NOMO-1 treated with DMSO at 0.1 percent for 48 hours (cell line): Measurements from ENCODE around the gene USP17L19.
"Not testable (repeated sequence)": the region's sequence is repeated elsewhere in the genome, so short reads cannot be mapped to it uniquely, and the experiment has no call there.

ENCODE experiments used
- DNase-seq: peaks from one replicate; lab custom pipeline; 2025; ENCODE audit not compliant: unreplicated experiment; lab: John Stamatoyannopoulos, UW

USP17L19 gene

GRCh38 chr4:9253078-9253477 is at the start of gene USP17L19:
Gene USP17L19, plus strand, starts transcription at chr4:9253378. Its CDS starts 0 bp downstream, at chr4:9253378.
- DNase-seq = not testable (repeated sequence)

GRCh38 chr4:9210357-9210756 is 42.8 kb upstream of the USP17L19 start, which contains the start of gene USP17L10:
Gene USP17L10, plus strand, starts transcription at chr4:9210657. Its CDS starts 0 bp downstream, at chr4:9210657.
- not testable (repeated sequence) for DNase-seq

GRCh38 chr4:9214701-9215100 is 38.5 kb upstream of the USP17L19 start:
- not testable (repeated sequence) for DNase-seq

- DNase-seq = not testable (repeated sequence)
These were observed 38.1 kb upstream of the USP17L19 start, which contains the start of gene USP17L11 for GRCh38 chr4:9215105-9215504. Gene USP17L11, plus strand, starts transcription at chr4:9215405. Its CDS starts 0 bp downstream, at chr4:9215405.

DNA sequence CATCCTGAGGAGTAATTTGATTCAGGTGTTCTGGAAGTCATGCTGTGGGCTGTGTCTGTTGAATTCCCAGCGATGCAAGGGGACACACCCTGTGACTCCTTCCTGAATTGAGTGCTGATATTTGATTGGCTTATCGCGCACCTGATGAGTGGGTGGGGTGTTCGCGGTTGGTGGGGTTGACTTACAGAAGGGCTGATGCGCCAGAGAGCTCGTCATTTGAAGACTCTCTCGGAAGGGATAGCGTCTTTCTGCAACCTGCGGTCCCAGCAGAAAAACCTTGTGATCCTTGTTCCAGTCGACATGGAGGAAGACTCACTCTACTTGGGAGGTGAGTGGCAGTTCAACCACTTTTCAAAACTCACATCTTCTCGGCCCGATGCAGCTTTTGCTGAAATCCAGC is 33.3 kb upstream of the USP17L19 start, which contains the start of gene USP17L12:
TSS of gene USP17L12 (plus strand) at position 301 of the 400 bp plus-strand sequence. CDS start at position 301, 0 bp downstream.
- DNase-seq = not testable (repeated sequence)

DNA sequence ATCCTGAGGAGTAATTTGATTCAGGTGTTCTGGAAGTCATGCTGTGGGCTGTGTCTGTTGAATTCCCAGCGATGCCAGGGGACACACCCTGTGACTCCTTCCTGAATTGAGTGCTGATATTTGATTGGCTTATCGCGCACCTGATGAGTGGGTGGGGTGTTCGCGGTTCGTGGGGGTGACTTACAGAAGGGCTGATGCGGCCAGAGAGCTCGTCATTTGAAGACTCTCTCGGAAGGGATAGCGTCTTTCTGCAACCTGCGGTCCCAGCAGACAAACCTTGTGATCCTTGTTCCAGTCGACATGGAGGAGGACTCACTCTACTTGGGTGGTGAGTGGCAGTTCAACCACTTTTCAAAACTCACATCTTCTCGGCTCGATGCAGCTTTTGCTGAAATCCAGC is 28.6 kb upstream of the USP17L19 start, which contains the start of gene USP17L13:
TSS of gene USP17L13 (plus strand) at position 301 of the 400 bp plus-strand sequence. CDS start at position 301, 0 bp downstream.
- DNase-seq = not testable (repeated sequence)

GRCh38 chr4:9230249-9230648 is 22.9 kb upstream of the USP17L19 start:
- not testable (repeated sequence) for DNase-seq

- DNase-seq = not testable (repeated sequence)
These were observed 19.1 kb upstream of the USP17L19 start, which contains the start of gene USP17L15 for GRCh38 chr4:9234085-9234484. Gene USP17L15, plus strand, starts transcription at chr4:9234385. Its CDS starts 0 bp downstream, at chr4:9234385.

- DNase-seq = not testable (repeated sequence)
These were observed 14.7 kb upstream of the USP17L19 start for GRCh38 chr4:9238461-9238860.

DNA sequence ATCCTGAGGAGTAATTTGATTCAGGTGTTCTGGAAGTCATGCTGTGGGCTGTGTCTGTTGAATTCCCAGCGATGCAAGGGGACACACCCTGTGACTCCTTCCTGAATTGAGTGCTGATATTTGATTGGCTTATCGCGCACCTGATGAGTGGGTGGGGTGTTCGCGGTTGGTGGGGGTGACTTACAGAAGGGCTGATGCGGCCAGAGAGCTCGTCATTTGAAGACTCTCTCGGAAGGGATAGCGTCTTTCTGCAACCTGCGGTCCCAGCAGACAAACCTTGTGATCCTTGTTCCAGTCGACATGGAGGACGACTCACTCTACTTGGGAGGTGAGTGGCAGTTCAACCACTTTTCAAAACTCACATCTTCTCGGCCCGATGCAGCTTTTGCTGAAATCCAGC is 9.6 kb upstream of the USP17L19 start, which contains the start of gene USP17L17:
TSS of gene USP17L17 (plus strand) at position 301 of the 400 bp plus-strand sequence. CDS start at position 301, 0 bp downstream.
- DNase-seq = not testable (repeated sequence)

- not testable (repeated sequence) for DNase-seq
These were observed 5.1 kb upstream of the USP17L19 start, which contains the start of gene USP17L18 for GRCh38 chr4:9247953-9248680. Gene USP17L18, plus strand, starts transcription at chr4:9248630. Its CDS starts 0 bp downstream, at chr4:9248630.

DNA sequence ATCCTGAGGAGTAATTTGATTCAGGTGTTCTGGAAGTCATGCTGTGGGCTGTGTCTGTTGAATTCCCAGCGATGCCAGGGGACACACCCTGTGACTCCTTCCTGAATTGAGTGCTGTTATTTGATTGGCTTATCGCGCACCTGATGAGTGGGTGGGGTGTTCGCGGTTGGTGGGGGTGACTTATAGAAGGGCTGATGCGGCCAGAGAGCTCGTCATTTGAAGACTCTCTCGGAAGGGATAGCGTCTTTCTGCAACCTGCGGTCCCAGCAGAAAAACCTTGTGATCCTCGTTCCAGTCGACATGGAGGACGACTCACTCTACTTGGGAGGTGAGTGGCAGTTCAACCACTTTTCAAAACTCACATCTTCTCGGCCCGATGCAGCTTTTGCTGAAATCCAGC is 4.6 kb downstream of the USP17L19 start, which contains the start of gene USP17L20:
TSS of gene USP17L20 (plus strand) at position 301 of the 400 bp plus-strand sequence. CDS start at position 301, 0 bp downstream.
- DNase-seq = not testable (repeated sequence)

- DNase-seq = not testable (repeated sequence)
These were observed 9.4 kb downstream of the USP17L19 start, which contains the start of gene USP17L21 for GRCh38 chr4:9262572-9262971. Gene USP17L21, plus strand, starts transcription at chr4:9262872. Its CDS starts 0 bp downstream, at chr4:9262872.

- DNase-seq = not testable (repeated sequence)
These were observed 14.1 kb downstream of the USP17L19 start, which contains the start of gene USP17L22 for GRCh38 chr4:9267319-9267718. Gene USP17L22, plus strand, starts transcription at chr4:9267619. Its CDS starts 0 bp downstream, at chr4:9267619.

DNA sequence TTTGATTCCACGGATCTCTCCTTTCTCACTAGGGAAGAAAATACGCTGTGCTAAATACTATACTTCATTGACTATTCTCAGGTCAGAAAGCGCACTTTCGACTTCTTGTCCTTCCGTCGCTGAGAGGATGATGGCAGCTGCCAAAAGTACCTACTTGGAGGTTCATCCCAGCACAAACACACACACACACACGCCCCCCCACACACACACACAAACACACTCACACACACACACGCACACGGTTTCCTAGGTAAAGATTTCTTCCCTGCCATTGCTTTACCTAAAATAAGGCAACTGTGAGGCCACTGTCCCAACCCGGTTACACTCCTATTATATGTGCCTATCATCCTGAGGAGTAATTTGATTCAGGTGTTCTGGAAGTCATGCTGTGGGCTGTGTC is 18.5 kb downstream of the USP17L19 start:
- not testable (repeated sequence) for DNase-seq
